Right lobe of liver (tissue), 6 donors: ENCODE data around the gene AHSA1. TPM values are rescaled to one million over a fixed set of nuclear protein-coding genes. Genes with fewer than 3 reads are reported as not detected.
"Not testable (repeated sequence)": the region's sequence is repeated elsewhere in the genome, so short reads cannot be mapped to it uniquely, and the experiment has no call there.

Source experiments
- ATAC-seq, 4 donors: fragments of 200-7000 bp; cut with Tn5 transposase; one replicate each; pipeline ENCODE4 v1.9.1; 2020; ENCODE audit warnings: mild to moderate bottlenecking in 4 of 4, moderate library complexity in 4 of 4
- DNase-seq, 3 donors: peaks; one replicate each; pipeline ENCODE4 v3.0.0-alpha.2; 2020
- H3K27ac ChIP-seq, 3 donors: fragments of 200-600 bp; one replicate each; pipeline ENCODE4 v1.8.0; 2022
- H3K27me3 ChIP-seq, 2 donors: fragments of 200-600 bp; one replicate each; pipeline ENCODE4 v1.8.0; 2022
- H3K36me3 ChIP-seq, 4 donors: fragments of 200-600 bp; sonication (generic) in 1 of 4; one replicate each; pipeline versions ENCODE4 v1.5.1 to v1.8.0; 2017 to 2022; ENCODE audit warnings: control low read depth in 1 of 4
- H3K4me1 ChIP-seq, 4 donors: fragments of 200-600 bp; sonication (generic) in 1 of 4; one replicate each; pipeline versions ENCODE4 v1.5.1 to v1.8.0; 2017 to 2022; ENCODE audit warnings: control low read depth in 1 of 4
- H3K4me3 ChIP-seq, 3 donors: fragments of 200-600 bp; one replicate each; pipeline ENCODE4 v1.8.0; 2022
- H3K9me3 ChIP-seq, 4 donors: fragments of 200-600 bp; sonication (generic) in 1 of 4; one replicate each; pipeline versions ENCODE4 v1.5.1 to v1.8.0; 2017 to 2022; ENCODE audit warnings: control low read depth in 1 of 4
- CTCF ChIP-seq, 4 donors: fragments of 200-600 bp in 3 of 4; fragments of 450-650 bp in 1 of 4; IDR thresholded peaks; one replicate each; pipeline versions ENCODE4 v1.5.1 to v1.8.0; 2016 to 2022; ENCODE audit warnings: antibody characterized with exemption in 4 of 4, mild to moderate bottlenecking in 2 of 4
- POLR2A ChIP-seq: fragments of 450-650 bp; IDR thresholded peaks from one replicate; pipeline ENCODE4 v1.6.1; 2017; ENCODE audit warnings: antibody characterized with exemption, mild to moderate bottlenecking
- WGBS: methylation state at CpG from one replicate; pipeline ENCODE4 v1.1.6; 2018; ENCODE audit warnings: low coverage, low lambda C conversion rate; ENCODE audit not compliant: insufficient coverage; ENCODE audit errors: missing lambda C conversion rate; 5-methylcytosine and 5-hydroxymethylcytosine counted together
- intact Hi-C, 2 donors: fragments of 100-400 bp; cut with DNase I; formaldehyde crosslinking; loops; one replicate each; pipeline versions ENCODE4 v1.11.2 to v1.14.1; 2022
- long read RNA-seq: library from polyadenylated mRNA; unstranded; transcript quantifications from one replicate; pipeline ENCODE4 v2.0.0, GENCODE V29; 2019
- total RNA-seq, 6 experiments: library from RNA; depleted of rRNA in 2 of 6; stranded (reverse); fragments of >200 nt in 2 of 6; fragmentation: NEBNext Ultra II Directional in 3 of 6; extraction: Animal tissue kit (Norgen Biotek cat#: 25700) in 3 of 6; gene quantifications; one replicate each; pipeline versions ENCODE4 v1.1.0 to v1.2.4, GENCODE V29; 2016 to 2023
- donor health status: DM: no; HTN: yes; CAD: no.
- donor health status: DM: no; HTN: no; CAD: no.
- donor health status: DM: no; HTN: no; CAD: no.
- donor health status: DM: no; HTN: yes; CAD: no.
- donor health status: DM: no; HTN: yes; CAD: no.

AHSA1 gene
- 100 to 1,000 TPM in 1 of 6 experiments, 10 to 100 TPM in 5; 40.6 to 114 (median 77.6) TPM for total RNA-seq
- long read RNA-seq, transcript AHSA1-201 (9 exons, 1,402 nt): major isoform, 22 of 25 reads
- long read RNA-seq, partial matches to known transcripts: 2 of 25 reads
- long read RNA-seq, other reads (novel, unspliced or antisense): 1 of 25 reads

GRCh38 chr14:77457522-77458248, at the start of gene AHSA1, which contains the start of gene VIPAS39:
Gene AHSA1, plus strand, starts transcription at chr14:77458093. Its CDS starts 97 bp downstream, at chr14:77458190.
Gene VIPAS39, minus strand, starts transcription at chr14:77457601. Its CDS starts 3,499 bp downstream, at chr14:77454102.
- Histone ChIP-seq H3K9me3 (no peaks in the 10 kb centered on the region), H3K4me3 (peak within 1 kb of the TSS; percentile 72 to 83 (median 81)), H3K27ac (peak within 1 kb of the TSS; percentile 98 to 99 (median 98)), H3K36me3 (peaks cover 7 to 37% (median 20%) of the 10 kb centered on the region in 4 donors), H3K27me3 (no peaks in the 10 kb centered on the region), H3K4me1 (peaks cover 0 to 20% (median 4%) of the 10 kb centered on the region in 4 donors)
- ATAC-seq (peak; percentile 95 to 98 (median 97)), DNase-seq (peak; percentile 94 to 98 (median 95))
- intact Hi-C loops: no loop called here
- TF ChIP-seq POLR2A (peak; percentile 56), CTCF (IDR thresholded peaks at IDR 0.05) (no peak)
- 0% methylated on average over 35 of the region's 50 CpGs for WGBS

- 29% methylated on average over 3 of the region's 3 CpGs for WGBS
- ATAC-seq (peak in 3 of 4 donors; percentile 29 to 72 (median 44)), DNase-seq (no peak)
- Histone ChIP-seq H3K27ac (no peak overlapping the region), H3K4me1 (no peaks in the 10 kb centered on the region), H3K27me3 (no peaks in the 10 kb centered on the region), H3K36me3 (no peaks in the 10 kb centered on the region), H3K9me3 (no peaks in the 10 kb centered on the region), H3K4me3 (no peak overlapping the region)
- intact Hi-C loops: no loop called here
- peak; percentile 7 to 44 (median 30) for TF ChIP-seq CTCF (IDR thresholded peaks at IDR 0.05)
- no peak for TF ChIP-seq POLR2A
Observed at GRCh38 chr14:77409131-77409533, 48.8 kb upstream of the AHSA1 start.

GRCh38 chr14:77415403-77416030, 42.4 kb upstream of the AHSA1 start:
- ATAC-seq, H3K36me3 ChIP-seq, H3K9me3 ChIP-seq, intact Hi-C loops, DNase-seq, H3K27me3 ChIP-seq, H3K4me1 ChIP-seq, H3K4me3 ChIP-seq, H3K27ac ChIP-seq: not testable (repeated sequence)
- WGBS: 83% methylated on average over 6 of the region's 10 CpGs

GRCh38 chr14:77416098-77416497, 41.8 kb upstream of the AHSA1 start:
- H3K36me3 ChIP-seq, H3K4me3 ChIP-seq, H3K4me1 ChIP-seq, H3K27me3 ChIP-seq, intact Hi-C loops, H3K27ac ChIP-seq, ATAC-seq, H3K9me3 ChIP-seq, DNase-seq: not testable (repeated sequence)
- WGBS: 66% methylated on average over 2 of the region's 3 CpGs

GRCh38 chr14:77416836-77417235, 41.1 kb upstream of the AHSA1 start:
- ATAC-seq (no peak), DNase-seq (no peak)
- no peak overlapping the region for H3K4me3 ChIP-seq
- whole genome bisulfite sequencing: 81% methylated on average over 4 of the region's 8 CpGs
- H3K27me3 ChIP-seq: no peaks in the 10 kb centered on the region
- H3K36me3 ChIP-seq: no peaks in the 10 kb centered on the region
- H3K4me1 ChIP-seq: no peaks in the 10 kb centered on the region
- no peaks in the 10 kb centered on the region for H3K9me3 ChIP-seq
- intact Hi-C loops: no loop called here
- no peak overlapping the region for H3K27ac ChIP-seq
- TF ChIP-seq CTCF (IDR thresholded peaks at IDR 0.05) (no peak), POLR2A (no peak)
